TTC549 (cell line): ENCODE data around the gene LSM14B.
"Not testable (repeated sequence)": the region's sequence is repeated elsewhere in the genome, so short reads cannot be mapped to it uniquely, and the experiment has no call there.

Source experiments
- FAIRE-seq: peaks from 2 replicates; lab custom pipeline; 2012; peaks lifted over from hg19 to GRCh38; lab: Jason Lieb, UNC

LSM14B gene

GRCh38 chr20:62147528-62147927 is 25.3 kb downstream of the LSM14B start:
- no peak for FAIRE-seq

- FAIRE-seq, result not testable (repeated sequence)
Observed at GRCh38 chr20:62148383-62148782, 26.1 kb downstream of the LSM14B start.

- no peak for FAIRE-seq
Observed at GRCh38 chr20:62148908-62149314, 26.6 kb downstream of the LSM14B start.

GRCh38 chr20:62149532-62150309 is 27.4 kb downstream of the LSM14B start:
- no peak for FAIRE-seq

- FAIRE-seq, result no peak
Observed at GRCh38 chr20:62150310-62150575, 28.0 kb downstream of the LSM14B start.

- FAIRE-seq, result no peak
Observed at GRCh38 chr20:62151225-62151624, 28.9 kb downstream of the LSM14B start.

- no peak for FAIRE-seq
Observed at GRCh38 chr20:62151835-62152364, 29.6 kb downstream of the LSM14B start.

- no peak for FAIRE-seq
Observed at GRCh38 chr20:62155428-62156253, 33.4 kb downstream of the LSM14B start.

GRCh38 chr20:62156254-62156556 is 33.9 kb downstream of the LSM14B start:
- FAIRE-seq, result no peak

- FAIRE-seq, result no peak
Observed at GRCh38 chr20:62156592-62157386, 34.5 kb downstream of the LSM14B start.

- no peak for FAIRE-seq
Observed at GRCh38 chr20:62157387-62158087, 35.3 kb downstream of the LSM14B start.

- no peak for FAIRE-seq
Observed at GRCh38 chr20:62158088-62158400, 35.8 kb downstream of the LSM14B start.

- no peak for FAIRE-seq
Observed at GRCh38 chr20:62158541-62158940, 36.3 kb downstream of the LSM14B start.

GRCh38 chr20:62159052-62159451 is 36.8 kb downstream of the LSM14B start:
- no peak for FAIRE-seq

- FAIRE-seq, result no peak
Observed at GRCh38 chr20:62159839-62160238, 37.6 kb downstream of the LSM14B start.

- FAIRE-seq, result no peak
Observed at GRCh38 chr20:62160253-62160652, 38.0 kb downstream of the LSM14B start.

- no peak for FAIRE-seq
Observed at GRCh38 chr20:62160876-62161275, 38.6 kb downstream of the LSM14B start.

- no peak for FAIRE-seq
Observed at GRCh38 chr20:62161347-62161746, 39.1 kb downstream of the LSM14B start.

GRCh38 chr20:62162765-62163484 is 40.6 kb downstream of the LSM14B start:
- FAIRE-seq, result no peak

- no peak for FAIRE-seq
Observed at GRCh38 chr20:62163485-62163865, 41.2 kb downstream of the LSM14B start.

GRCh38 chr20:62163986-62164762 is 41.9 kb downstream of the LSM14B start:
- no peak for FAIRE-seq
